Fibroblast of skin of left quadriceps (primary cell): ENCODE data around the gene IL18BP.

Experiments
- DNase-seq, 2 experiments: peaks; one replicate each; pipeline ENCODE4 v3.0.0-alpha.2; 2013; ENCODE audit warnings: low read depth in 2 of 2

IL18BP gene

GRCh38 chr11:71998649-71999310 lies at the start of gene IL18BP:
Gene IL18BP (plus strand): TSS chr11:71998909. CDS start chr11:71999985, 1,076 bp downstream.
- no peak for DNase-seq

GRCh38 chr11:71949034-71949433 lies 49.7 kb upstream of the IL18BP start:
- DNase-seq: no peak

DNA sequence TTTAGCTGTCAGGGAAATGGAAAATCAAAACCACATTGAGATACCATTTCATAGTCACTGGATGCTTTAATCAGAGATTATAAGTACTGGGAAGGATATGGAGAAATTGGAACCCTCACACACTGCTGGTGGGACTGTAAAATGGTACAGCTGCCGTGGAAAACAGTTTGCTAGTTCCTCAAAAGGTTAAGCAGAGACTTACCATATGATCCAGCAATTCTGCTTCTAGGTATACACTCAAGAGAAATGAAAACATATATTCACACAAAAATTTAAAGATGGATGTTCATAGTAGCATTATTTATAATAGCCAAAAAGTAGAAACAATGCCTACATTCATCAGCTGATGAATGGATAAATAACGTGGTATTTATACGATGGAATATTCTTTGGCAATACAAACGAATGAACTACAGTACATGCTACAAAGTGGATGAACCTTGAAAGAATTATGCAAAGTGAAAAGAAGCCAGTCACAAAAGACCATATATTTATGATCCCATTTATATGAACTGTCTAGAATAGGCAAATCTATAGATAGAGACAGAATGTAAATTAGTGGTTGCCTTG lies 46.9 kb upstream of the IL18BP start:
- no peak for DNase-seq

GRCh38 chr11:71955898-71956456 lies 42.7 kb upstream of the IL18BP start:
- no peak for DNase-seq

- no peak for DNase-seq
Observed at GRCh38 chr11:71962428-71963038, 36.2 kb upstream of the IL18BP start.

DNA sequence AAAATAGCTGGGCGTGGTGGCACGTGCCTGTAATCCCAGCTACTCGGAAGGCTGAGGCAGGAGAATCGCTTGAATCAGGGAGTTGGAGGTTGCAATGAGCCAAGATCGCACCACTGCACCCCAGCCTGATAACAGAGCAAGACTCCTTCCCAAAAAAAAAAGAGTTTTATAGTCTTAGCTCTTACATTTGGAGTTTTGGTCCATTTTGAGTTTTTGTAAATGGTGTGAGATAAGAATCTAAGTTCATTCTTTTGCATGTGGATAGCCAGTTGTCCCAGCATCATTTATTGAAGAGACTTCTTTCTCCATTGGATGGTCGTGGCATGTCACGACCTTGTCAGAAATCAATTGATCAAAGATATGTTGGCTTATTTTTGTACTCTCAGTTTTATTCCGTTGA lies 35.2 kb upstream of the IL18BP start:
- DNase-seq: no peak

- DNase-seq: no peak
Observed at GRCh38 chr11:71964641-71965040, 34.1 kb upstream of the IL18BP start.

- DNase-seq: no peak
Observed at GRCh38 chr11:71971680-71972079, 27.0 kb upstream of the IL18BP start.

DNA sequence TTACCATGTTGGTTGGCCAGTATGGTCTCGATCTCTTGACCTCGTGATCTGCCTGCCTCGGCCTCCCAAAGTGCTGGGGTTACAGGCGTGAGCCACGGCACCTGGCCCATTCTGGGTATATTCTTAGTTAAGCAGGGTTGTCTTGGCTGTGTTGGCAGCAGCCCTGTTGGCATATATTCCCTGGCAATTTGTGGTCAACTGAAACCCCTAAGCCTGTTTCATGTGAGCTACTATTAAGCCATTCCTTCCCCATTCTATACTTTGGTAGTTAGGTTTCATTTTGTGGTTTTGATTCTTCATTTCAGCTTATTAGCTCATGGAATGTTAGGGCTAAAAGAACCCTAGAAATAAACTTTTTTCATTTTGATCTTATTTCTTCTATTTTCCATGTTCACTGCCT lies 22.2 kb upstream of the IL18BP start:
- no peak for DNase-seq

- DNase-seq: no peak
Observed at GRCh38 chr11:71977090-71977489, 21.6 kb upstream of the IL18BP start.

GRCh38 chr11:71977743-71978418 lies 20.8 kb upstream of the IL18BP start:
- DNase-seq: peak; percentile 18 to 21

GRCh38 chr11:71979094-71979493 lies 19.6 kb upstream of the IL18BP start:
- no peak for DNase-seq

- DNase-seq: no peak
Observed at GRCh38 chr11:71979602-71980001, 19.1 kb upstream of the IL18BP start.

GRCh38 chr11:71986131-71986530 lies 12.6 kb upstream of the IL18BP start:
- no peak for DNase-seq

GRCh38 chr11:71987521-71987920 lies 11.2 kb upstream of the IL18BP start:
- DNase-seq: no peak

DNA sequence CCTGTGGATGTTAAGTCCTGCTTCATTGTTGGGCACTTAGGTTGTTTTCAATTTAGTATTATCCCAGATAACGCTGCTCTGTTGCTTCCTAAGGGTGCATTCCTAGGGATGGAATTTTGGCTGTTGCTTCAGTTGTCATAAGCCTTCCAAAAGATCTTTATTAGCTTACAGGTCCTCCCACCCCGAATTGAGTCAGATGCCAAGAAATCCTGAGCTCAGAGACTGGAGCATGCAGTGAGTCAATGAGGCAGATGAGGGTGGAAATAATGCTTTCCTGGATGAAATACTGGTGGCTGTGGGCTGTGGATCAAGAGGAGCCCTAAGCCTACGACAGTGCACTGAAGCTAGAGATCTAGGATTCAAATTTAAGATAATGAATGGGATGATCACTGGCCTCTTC lies 10.7 kb upstream of the IL18BP start:
- peak; percentile 70 to 76 for DNase-seq

GRCh38 chr11:71990701-71991100 lies 8.0 kb upstream of the IL18BP start:
- no peak for DNase-seq

- DNase-seq: no peak
Observed at GRCh38 chr11:71991494-71991893, 7.2 kb upstream of the IL18BP start.

DNA sequence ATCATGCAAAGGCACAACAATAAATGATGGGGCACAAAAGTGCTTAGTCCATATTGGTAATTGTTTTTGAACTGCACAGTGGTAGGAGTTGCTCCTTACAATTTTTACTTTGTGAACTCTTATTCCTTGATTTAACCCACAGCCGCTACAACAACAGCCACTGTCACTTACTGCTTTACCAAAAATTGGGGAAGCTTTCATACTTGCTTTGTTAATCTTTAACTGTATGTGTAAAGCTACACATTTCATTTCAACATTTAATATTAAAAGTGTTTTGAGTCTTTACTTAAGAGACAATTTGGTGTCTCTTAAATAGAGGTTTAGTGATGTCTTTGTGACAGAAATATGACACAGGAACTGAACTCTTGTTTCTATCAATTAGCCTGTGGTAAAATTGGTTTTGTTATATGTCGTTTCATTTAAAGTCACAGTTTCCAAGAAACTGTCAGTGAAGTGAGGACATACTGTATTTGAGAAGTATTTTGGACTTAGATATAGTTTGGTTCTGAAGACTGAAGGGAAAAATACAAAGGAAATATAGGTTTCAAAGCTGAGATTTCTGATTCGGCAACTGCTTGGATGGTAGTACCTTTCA lies 6.5 kb upstream of the IL18BP start:
- no peak for DNase-seq

DNA sequence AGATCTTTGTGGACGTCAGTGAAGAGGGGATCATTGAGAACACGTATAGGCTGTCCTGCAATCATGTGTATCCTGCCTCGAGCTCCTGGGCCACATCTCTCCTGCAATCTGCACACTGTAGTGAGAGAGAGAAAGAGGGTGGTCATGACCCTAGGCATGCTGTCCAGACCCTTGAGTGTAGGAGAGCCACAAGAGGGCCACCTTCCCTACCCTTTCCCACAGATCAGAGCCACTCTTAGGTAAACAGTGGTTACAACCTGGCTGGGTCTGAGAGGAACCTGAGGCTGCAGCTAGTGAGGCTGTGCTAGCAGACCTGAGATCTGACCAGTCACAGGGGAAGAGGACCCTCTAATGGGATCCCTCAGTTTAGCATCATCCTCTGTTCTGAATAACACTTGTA lies 3.9 kb upstream of the IL18BP start:
- DNase-seq: no peak

DNA sequence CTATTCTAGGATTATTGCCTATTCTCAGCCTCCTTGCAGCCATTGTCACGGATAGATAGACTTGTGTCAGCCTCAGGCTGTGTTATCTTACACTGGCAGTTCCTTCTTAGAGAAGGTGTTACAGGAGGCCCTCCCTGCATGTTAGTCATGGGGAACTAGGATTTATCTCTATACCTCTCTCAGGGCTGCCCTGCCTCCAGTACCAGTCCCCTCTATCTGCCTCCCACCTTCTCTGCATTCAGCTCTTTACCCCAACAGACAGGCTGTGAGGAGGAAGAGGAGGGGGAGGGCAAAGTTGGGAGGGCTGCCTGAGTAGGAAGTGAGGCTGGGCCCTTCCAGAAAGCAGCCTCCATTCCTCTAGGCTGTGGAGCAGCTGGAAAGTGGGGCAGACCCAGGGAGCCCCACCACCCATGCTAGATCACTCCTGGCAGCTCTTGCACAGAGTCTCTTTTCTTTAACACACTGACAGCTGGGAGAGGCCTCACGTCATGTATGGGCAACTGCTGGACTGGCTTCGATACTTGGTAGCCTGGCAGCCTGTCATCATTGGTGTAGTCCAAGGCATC lies 2.9 kb upstream of the IL18BP start:
- DNase-seq: no peak

GRCh38 chr11:71996517-71996916 lies 2.2 kb upstream of the IL18BP start:
- no peak for DNase-seq
